K562 (cell line): ENCODE data around the gene WNT7B. TPM values are rescaled to one million over a fixed set of nuclear protein-coding genes. Genes with fewer than 3 reads are reported as not detected.

Experiments used
- ATAC-seq: fragments of 200-7000 bp; cut with Tn5 transposase; 3 replicates; pipeline ENCODE4 v1.9.1; 2020; ENCODE audit warnings: moderate library complexity
- BruUV-seq: library from RNA; stranded (reverse); fragments of 400-500 nt; replicated peaks from 2 replicates; lab custom pipeline; 2021; lab: Mats Ljungman, UMichigan
- CTCF ChIA-PET: fragments of 300-600 bp; formaldehyde crosslinking; extraction: SDS; loops from one replicate; lab custom pipeline; 2021; ENCODE audit warnings: low intra/inter-chr PET ratio; lab: Yijun Ruan, JAX
- POLR2A ChIA-PET: fragments of 300-600, 350-650 bp; sonication (Branson Sonifier 250); formaldehyde crosslinking; extraction: SDS; loops from one replicate; lab custom pipeline; 2021; ENCODE audit warnings: antibody characterized with exemption, inconsistent platforms; lab: Yijun Ruan, JAX
- DNase-seq, 4 experiments: peaks; one replicate each; pipeline versions ENCODE4 v3.0.0 to v3.0.0-alpha.2; 2011 to 2018; ENCODE audit warnings: low spot score in 3 of 4, mixed read lengths in 3 of 4; ENCODE audit errors: extremely low read depth in 1 of 4
- FAIRE-seq: peaks from 2 replicates; lab custom pipeline; 2011; peaks lifted over from hg19 to GRCh38; lab: Jason Lieb, UNC
- H2AFZ ChIP-seq: 2 replicates; pipeline ENCODE4 v1.6.0; 2011; ENCODE audit warnings: low read depth, low read length, control low read depth, inconsistent platforms
- H3K27ac ChIP-seq: fragments of 200-600 bp; 3 replicates; pipeline ENCODE4 v1.8.0; 2011; ENCODE audit warnings: low read depth, mild to moderate bottlenecking, control low read depth, inconsistent platforms, low read length, moderate library complexity, mixed read lengths; ENCODE audit errors: extremely low read depth
- H3K27me3 ChIP-seq, 2 experiments: fragments of 300-600 bp in 1 of 2; 2 replicates in 1 of 2; 3 replicates in 1 of 2; pipeline versions ENCODE4 v1.6.0 to v1.8.0; 2011; ENCODE audit warnings: inconsistent platforms in 2 of 2, low read length in 2 of 2, mild to moderate bottlenecking in 1 of 2, mixed read lengths in 1 of 2, moderate library complexity in 1 of 2; ENCODE audit not compliant: control insufficient read depth in 2 of 2, insufficient read depth in 2 of 2
- H3K36me3 ChIP-seq: fragments of 300-600 bp; 3 replicates; pipeline ENCODE4 v1.8.0; 2011; ENCODE audit warnings: mild to moderate bottlenecking, low read length, inconsistent platforms; ENCODE audit not compliant: control insufficient read depth, insufficient read depth
- H3K4me1 ChIP-seq, 2 experiments: fragments of 200-600 bp in 1 of 2; replicated peaks in 1 of 2; 2 replicates in 1 of 2; 3 replicates in 1 of 2; pipeline versions ENCODE4 v1.5.1 to v1.8.0; 2011; ENCODE audit warnings: inconsistent platforms in 2 of 2, low read length in 2 of 2, mild to moderate bottlenecking in 1 of 2, mixed read lengths in 1 of 2, moderate library complexity in 1 of 2; ENCODE audit not compliant: control insufficient read depth in 2 of 2, insufficient read depth in 2 of 2
- H3K4me2 ChIP-seq: 2 replicates; pipeline ENCODE4 v1.6.1; 2011; ENCODE audit warnings: low read length, control low read depth, inconsistent platforms, mixed read lengths; ENCODE audit not compliant: insufficient read depth
- H3K4me3 ChIP-seq: fragments of 200-600 bp; sonication (generic), shearing (Covaris generic); 2 replicates; pipeline ENCODE4 v1.5.1; 2016; ENCODE audit warnings: control low read depth, inconsistent platforms
- H3K79me2 ChIP-seq: fragments of 200-600 bp; 3 replicates; pipeline ENCODE4 v1.8.0; 2011; ENCODE audit warnings: low read length, inconsistent platforms; ENCODE audit not compliant: control insufficient read depth, insufficient read depth
- H3K9ac ChIP-seq, 2 experiments: 2 replicates each; pipeline versions ENCODE4 v1.6.0 to v1.6.1; 2011; ENCODE audit warnings: low read depth in 2 of 2, low read length in 2 of 2, control low read depth in 1 of 2, inconsistent platforms in 1 of 2, mild to moderate bottlenecking in 1 of 2, mixed read lengths in 1 of 2; ENCODE audit not compliant: insufficient read depth in 1 of 2
- H3K9me1 ChIP-seq: one replicate; pipeline ENCODE4 v1.6.0; 2011; ENCODE audit warnings: inconsistent platforms, mild to moderate bottlenecking, low read length, moderate library complexity; ENCODE audit not compliant: control insufficient read depth, insufficient read depth
- H3K9me3 ChIP-seq: replicated peaks from 2 replicates; pipeline ENCODE4 v1.5.1; 2011; ENCODE audit warnings: low read depth, low read length, inconsistent platforms; ENCODE audit not compliant: control insufficient read depth, insufficient read depth
- H4K20me1 ChIP-seq: replicated peaks from 2 replicates; pipeline ENCODE4 v1.6.1; 2011; ENCODE audit warnings: low read length, inconsistent platforms, mixed read lengths; ENCODE audit not compliant: control insufficient read depth, insufficient read depth
- BRD9 ChIP-seq: fragments of 450-650 bp; IDR thresholded peaks from 2 replicates; pipeline ENCODE4 v1.6.1; 2018; ENCODE audit warnings: low read depth; ENCODE audit not compliant: partially characterized antibody
- EZH2 ChIP-seq: IDR thresholded peaks from 2 replicates; pipeline ENCODE4 v1.6.1; 2012; ENCODE audit warnings: low read depth, mild to moderate bottlenecking, inconsistent platforms, low read length, borderline replicate concordance
- GATA2 ChIP-seq: sonication (generic); formaldehyde crosslinking; IDR thresholded peaks from 2 replicates; pipeline ENCODE4 v1.4.0; 2020; ENCODE audit warnings: mild to moderate bottlenecking, missing genetic modification reagents
- HMG20B ChIP-seq: fragments of 250-450 bp; sonication (Bioruptor Pico); IDR thresholded peaks from 2 replicates; pipeline ENCODE4 v1.5.0; 2021; ENCODE audit warnings: mild to moderate bottlenecking
- NBN ChIP-seq: fragments of 450-650 bp; IDR thresholded peaks from 2 replicates; pipeline ENCODE4 v1.6.1; 2016; ENCODE audit warnings: low read depth, mild to moderate bottlenecking
- WGBS: fragments of 100-300 bp; shearing (Covaris generic); methylation state at CpG from one replicate; pipeline ENCODE4 v1.1.6; 2016; ENCODE audit warnings: low coverage, mixed read lengths; ENCODE audit not compliant: insufficient coverage; ENCODE audit errors: missing lambda C conversion rate; 5-methylcytosine and 5-hydroxymethylcytosine counted together
- in situ Hi-C: fragments of 300-500 bp; cut with MboI; formaldehyde crosslinking; loops from 4 replicates; pipeline ENCODE4 v1.15.0; 2018; ENCODE audit warnings: inconsistent platforms, mixed read lengths
- intact Hi-C: fragments of 100-400 bp; cut with micrococcal nuclease; formaldehyde crosslinking; loops from 2 replicates; pipeline ENCODE4 v1.14.2; 2022
- polyA plus RNA-seq, 8 experiments: library from polyadenylated mRNA; depleted of rRNA in 4 of 8; stranded (reverse) in 5 of 8; unstranded in 3 of 8; fragments of >200 nt; fragmentation: Nextera tagmentation in 2 of 8; fragmentation: Illumina TruSeq in 1 of 8; extraction: Ambion mirVana in 2 of 8; extraction: Trizol in 1 of 8; gene quantifications; 2 replicates each; pipeline versions ENCODE4 v1.2.1 to v1.2.3, GENCODE V29; 2011 to 2014; ENCODE audit warnings: inconsistent platforms in 1 of 8, missing spikeins in 1 of 8
- total RNA-seq, 7 experiments: library from RNA; depleted of rRNA in 6 of 7; stranded (reverse); fragments of >200 nt in 6 of 7; fragmentation: Illumina TruSeq in 2 of 7; extraction: Trizol in 2 of 7; gene quantifications; 2 replicates each; pipeline versions ENCODE4 v1.2.1 to v1.2.3, GENCODE V29; 2011 to 2021; ENCODE audit warnings: low replicate concordance in 1 of 7

Gene WNT7B
- total and polyA plus RNA-seq, 9 of the 15 experiments (the other 6 are each of a cell fraction or from before 2014, with no cell fraction given), result not detected

DNA sequence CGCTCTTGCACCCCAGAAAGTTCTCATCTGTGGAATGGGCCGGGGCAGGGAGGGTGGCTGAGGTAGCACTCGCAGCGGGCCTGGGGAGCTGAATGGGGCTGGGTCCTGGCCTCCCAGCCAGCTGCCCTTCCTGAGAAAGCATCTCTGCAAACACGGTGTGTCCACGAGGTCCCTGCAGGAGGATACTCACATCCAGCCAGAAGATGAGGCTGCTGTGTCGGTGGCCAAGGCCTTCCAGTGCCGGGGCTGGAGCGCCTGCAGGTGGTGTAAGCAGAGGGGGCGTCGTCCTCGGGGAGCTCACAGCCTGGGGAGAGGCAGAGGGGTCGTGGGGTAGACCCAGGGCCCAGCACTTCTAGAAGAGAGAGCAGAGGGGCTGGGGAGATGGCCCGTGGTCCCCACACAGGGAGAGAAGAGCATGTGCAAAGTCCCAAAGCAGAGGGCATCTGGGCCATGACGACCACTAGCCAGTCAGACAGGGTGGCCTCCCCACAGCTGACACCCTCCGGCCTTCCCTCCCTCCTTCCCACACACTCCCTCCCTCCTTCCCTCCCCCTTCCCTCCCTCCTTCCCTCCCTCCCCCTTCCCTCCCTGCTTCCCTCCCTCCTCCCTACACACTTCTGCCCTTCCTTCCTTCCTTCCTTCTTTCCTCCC is 97.9 kb downstream of the WNT7B start:
- Histone ChIP-seq H3K9ac (no peak overlapping the region), H3K4me2 (no peak overlapping the region), H3K27me3 (peaks cover 9 to 65% of the 10 kb centered on the region in 2 experiments), H3K27ac (no peak overlapping the region), H3K36me3 (no peaks in the 10 kb centered on the region), H4K20me1 (no peaks in the 10 kb centered on the region; the same call in 1 of the 2 replicates), H3K9me1 (no peaks in the 10 kb centered on the region), H3K79me2 (no peaks in the 10 kb centered on the region), H3K9me3 (no peaks in the 10 kb centered on the region), H3K4me1 (peaks cover 0 to 12% of the 10 kb centered on the region in 2 experiments; a peak in 2 of 5 replicates), H2AFZ (no peak overlapping the region), H3K4me3 (no peak overlapping the region)
- 20% methylated on average over 2 of the region's 16 CpGs for WGBS
- in situ Hi-C loops (no loop called here), intact Hi-C loops (no loop called here)
- BruUV-seq, result no TSS peak
- DNase-seq, result no peak
- CTCF ChIA-PET, result no interaction called here
- no peak for FAIRE-seq
- POLR2A ChIA-PET, result no interaction called here
- TF ChIP-seq GATA2 (no peak), EZH2 (no peak), NBN (no peak), BRD9 (no peak), HMG20B (CRISPR knock-in tag) (no peak)
- no peak for ATAC-seq
